OCI-LY1 (cell line): ENCODE measurements around the gene MRPL1.

Experiments used
- H2AFZ ChIP-seq: fragments of 200-600 bp; sonication (generic), shearing (Covaris generic); 2 replicates; pipeline ENCODE4 v1.6.0; 2014; ENCODE audit warnings: antibody characterized with exemption, mild to moderate bottlenecking, low read length
- H3F3A ChIP-seq: fragments of 200-600 bp; sonication (generic), shearing (Covaris generic); 2 replicates; pipeline ENCODE4 v1.6.0; 2014; ENCODE audit warnings: mild to moderate bottlenecking, antibody characterized with exemption, low read length, moderate library complexity; ENCODE audit not compliant: insufficient read depth
- H3K27ac ChIP-seq: fragments of 200-600 bp; sonication (generic); 2 replicates; pipeline ENCODE4 v1.5.1; 2014; ENCODE audit warnings: low read length, mixed run types, mild to moderate bottlenecking, low read depth; ENCODE audit not compliant: poor library complexity, severe bottlenecking
- H3K27me3 ChIP-seq: fragments of 200-600 bp; sonication (generic); 2 replicates; pipeline ENCODE4 v1.6.0; 2014; ENCODE audit warnings: antibody characterized with exemption, mild to moderate bottlenecking, low read length, moderate library complexity; ENCODE audit not compliant: insufficient read depth
- H3K36me3 ChIP-seq: fragments of 200-600 bp; sonication (generic); 2 replicates; pipeline ENCODE4 v1.6.1; 2014; ENCODE audit warnings: mild to moderate bottlenecking, antibody characterized with exemption, low read length, moderate library complexity, mixed read lengths; ENCODE audit not compliant: insufficient read depth
- H3K4me1 ChIP-seq: fragments of 200-600 bp; sonication (generic); 2 replicates; pipeline ENCODE4 v1.5.1; 2014; ENCODE audit warnings: mild to moderate bottlenecking, low read length, moderate library complexity; ENCODE audit not compliant: insufficient read depth, severe bottlenecking
- H3K4me2 ChIP-seq: fragments of 200-600 bp; sonication (generic), shearing (Covaris generic); 2 replicates; pipeline ENCODE4 v1.6.1; 2014; ENCODE audit warnings: low read length
- H3K4me3 ChIP-seq: fragments of 200-600 bp; sonication (generic); 2 replicates; pipeline ENCODE4 v1.5.1; 2014; ENCODE audit warnings: low read length, low read depth, mild to moderate bottlenecking, mixed read lengths; ENCODE audit not compliant: poor library complexity, severe bottlenecking
- H3K79me2 ChIP-seq: fragments of 200-600 bp; shearing (Covaris generic); 2 replicates; pipeline ENCODE4 v1.6.1; 2016; ENCODE audit warnings: mixed run types, low read length, mixed read lengths; ENCODE audit not compliant: insufficient read depth
- H3K9ac ChIP-seq: fragments of 200-600 bp; sonication (generic), shearing (Covaris generic); 2 replicates; pipeline ENCODE4 v1.6.1; 2014; ENCODE audit warnings: mild to moderate bottlenecking, low read length, mixed read lengths
- H3K9me2 ChIP-seq: fragments of 200-600 bp; sonication (generic), shearing (Covaris generic); 2 replicates; pipeline ENCODE4 v1.6.1; 2014; ENCODE audit warnings: low read depth, mild to moderate bottlenecking, low read length, mixed read lengths
- H3K9me3 ChIP-seq: fragments of 200-600 bp; shearing (Covaris generic); 2 replicates; pipeline ENCODE4 v1.6.1; 2014; ENCODE audit warnings: low read length, mixed read lengths
- H4K20me1 ChIP-seq: fragments of 200-600 bp; sonication (generic), shearing (Covaris generic); 2 replicates; pipeline ENCODE4 v1.6.0; 2016; ENCODE audit warnings: mild to moderate bottlenecking, low read length; ENCODE audit not compliant: insufficient read depth
- CTCF ChIP-seq: fragments of 200-600 bp; sonication (generic), shearing (Covaris generic); IDR thresholded peaks from 2 replicates; pipeline ENCODE4 v1.5.1; 2017; ENCODE audit warnings: mild to moderate bottlenecking, antibody characterized with exemption, low read length, moderate library complexity, mixed read lengths
- EZH2 ChIP-seq: fragments of 200-600 bp; sonication (generic), shearing (Covaris generic); IDR thresholded peaks from 2 replicates; pipeline ENCODE4 v1.8.0; 2017; ENCODE audit warnings: borderline replicate concordance, mixed run types, mild to moderate bottlenecking, antibody characterized with exemption, low read length, moderate library complexity, mixed read lengths

Gene MRPL1

GRCh38 chr4:77954690-77955089 lies 92.1 kb downstream of the MRPL1 start:
- Histone ChIP-seq H3K36me3 (peaks cover 31% of the 10 kb centered on the region; the same call in 1 of the 2 replicates), H3F3A (no peaks in the 10 kb centered on the region), H3K4me1 (no peaks in the 10 kb centered on the region), H4K20me1 (no peaks in the 10 kb centered on the region), H3K4me3 (no peak overlapping the region), H3K27ac (no peak overlapping the region), H2AFZ (no peak overlapping the region), H3K79me2 (no peaks in the 10 kb centered on the region), H3K9ac (no peak overlapping the region), H3K4me2 (no peak overlapping the region), H3K9me2 (no peaks in the 10 kb centered on the region), H3K27me3 (no peaks in the 10 kb centered on the region), H3K9me3 (no peaks in the 10 kb centered on the region)
- TF ChIP-seq CTCF (no peak), EZH2 (no peak)

- Histone ChIP-seq H3K9me2 (no peaks in the 10 kb centered on the region), H3K4me2 (no peak overlapping the region), H3K9me3 (no peaks in the 10 kb centered on the region), H3K27ac (no peak overlapping the region), H2AFZ (no peak overlapping the region), H4K20me1 (no peaks in the 10 kb centered on the region), H3K4me3 (no peak overlapping the region), H3K27me3 (no peaks in the 10 kb centered on the region), H3K9ac (no peak overlapping the region), H3F3A (no peaks in the 10 kb centered on the region), H3K4me1 (no peaks in the 10 kb centered on the region), H3K36me3 (peaks cover 25% of the 10 kb centered on the region; the same call in 1 of the 2 replicates), H3K79me2 (no peaks in the 10 kb centered on the region)
- no peak for TF ChIP-seq EZH2
- TF ChIP-seq CTCF = no peak
Measured at GRCh38 chr4:77956917-77957316, 94.3 kb downstream of the MRPL1 start.

GRCh38 chr4:77958897-77959296 lies 96.3 kb downstream of the MRPL1 start:
- TF ChIP-seq EZH2 = no peak
- no peak for TF ChIP-seq CTCF
- H3F3A ChIP-seq = no peaks in the 10 kb centered on the region
- no peaks in the 10 kb centered on the region for H3K27me3 ChIP-seq
- H3K4me2 ChIP-seq = no peak overlapping the region
- H3K36me3 ChIP-seq = peaks cover 11% of the 10 kb centered on the region; the same call in 1 of the 2 replicates
- H3K4me1 ChIP-seq = no peaks in the 10 kb centered on the region
- H3K9me3 ChIP-seq = no peaks in the 10 kb centered on the region
- no peak overlapping the region for H3K27ac ChIP-seq
- H3K4me3 ChIP-seq = no peak overlapping the region
- no peaks in the 10 kb centered on the region for H4K20me1 ChIP-seq
- H3K79me2 ChIP-seq = no peaks in the 10 kb centered on the region
- no peak overlapping the region for H3K9ac ChIP-seq
- H2AFZ ChIP-seq = no peak overlapping the region
- no peaks in the 10 kb centered on the region for H3K9me2 ChIP-seq
